Activated CD8-positive, alpha-beta memory T cell treated with anti-CD3 and anti-CD28 coated beads for 36 hours (primary cell): Measurements from ENCODE around the gene PLCB3. TPM values are rescaled to one million over a fixed set of nuclear protein-coding genes. Genes with fewer than 3 reads are reported as not detected.

Experiments
- CTCF ChIA-PET: fragments of 350-600 bp; sonication (Branson Sonifier 250); formaldehyde crosslinking; loops from one replicate; lab custom pipeline; 2021; ENCODE audit warnings: antibody characterized with exemption; lab: Charles Lee
- POLR2A ChIA-PET: fragments of 350-600 bp; sonication (Branson Sonifier 250); formaldehyde crosslinking; loops from one replicate; lab custom pipeline; 2021; ENCODE audit warnings: antibody characterized with exemption; lab: Charles Lee
- total RNA-seq, 2 experiments: library from RNA; stranded (reverse); gene quantifications; one replicate each; pipeline ENCODE4 v1.2.3, GENCODE V29; 2021

The PLCB3 gene
- total RNA-seq, 2 experiments from 2014 or later: 16.0 to 16.9 TPM

DNA sequence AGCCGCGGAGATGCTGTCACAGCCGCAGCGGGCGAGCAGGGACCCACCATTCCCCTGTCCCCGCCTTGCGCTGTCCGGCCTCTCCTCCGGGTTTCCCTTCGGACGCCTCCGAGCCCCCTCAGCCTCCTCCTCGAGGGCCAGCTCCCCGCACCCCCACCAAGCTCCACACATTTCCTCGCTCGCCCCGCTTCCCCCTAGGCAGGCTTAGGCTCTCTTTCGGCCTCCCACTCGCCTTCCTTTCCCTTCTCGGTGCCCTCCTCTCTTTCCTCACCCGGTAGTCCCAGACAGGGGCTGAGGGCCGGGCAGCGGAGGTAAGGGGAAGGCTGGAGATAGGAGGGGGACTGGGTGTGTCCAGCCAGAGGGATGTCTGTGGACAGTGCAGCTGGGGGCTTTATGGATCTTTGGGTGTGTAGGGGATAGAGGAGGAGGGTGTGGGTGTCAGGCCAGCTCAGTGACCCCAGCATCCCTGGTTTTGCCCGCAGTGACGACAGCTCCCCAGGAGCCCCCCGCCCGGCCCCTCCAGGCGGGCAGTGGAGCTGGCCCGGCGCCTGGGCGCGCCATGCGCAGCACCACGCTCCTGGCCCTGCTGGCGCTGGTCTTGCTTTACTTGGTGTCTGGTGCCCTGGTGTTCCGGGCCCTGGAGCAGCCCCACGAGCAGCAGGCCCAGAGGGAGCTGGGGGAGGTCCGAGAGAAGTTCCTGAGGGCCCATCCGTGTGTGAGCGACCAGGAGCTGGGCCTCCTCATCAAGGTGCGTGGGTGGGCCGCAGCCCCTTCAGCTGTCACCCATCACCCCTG is 41.3 kb downstream of the PLCB3 start:
- ChIA-PET CTCF (interaction anchor here (0.6 to 4.6 kb wide), 6 partner anchors 9 to 319 kb away, joined by 3 to 26 read pairs (median 3); no protein-coding TSS in a partner anchor), POLR2A (interaction anchor here (0.5 kb wide), 1 partner anchor 107 kb away, joined by 4 read pairs; the partner anchor contains the start of gene STIP1)

DNA sequence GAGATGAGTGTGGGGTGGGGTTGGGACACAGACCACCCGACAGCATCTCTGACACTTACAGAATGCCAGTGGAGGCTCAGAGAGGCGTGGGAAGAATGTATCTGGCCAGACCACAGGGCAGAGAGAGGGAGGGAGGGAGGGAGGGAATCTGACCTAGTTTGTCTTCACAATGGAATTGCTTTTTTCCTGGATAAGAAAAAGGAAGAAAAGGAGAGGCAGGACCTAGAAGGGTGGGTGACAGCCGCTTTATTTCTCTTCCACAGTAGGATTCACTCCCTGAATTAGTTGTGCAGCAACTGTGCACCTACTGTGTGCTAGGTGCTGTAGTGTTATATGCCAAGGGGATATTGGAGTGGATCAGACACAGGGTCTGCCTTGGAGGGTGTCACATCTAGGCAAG is 43.4 kb downstream of the PLCB3 start:
- CTCF ChIA-PET: no interaction called here
- POLR2A ChIA-PET: no interaction called here

DNA sequence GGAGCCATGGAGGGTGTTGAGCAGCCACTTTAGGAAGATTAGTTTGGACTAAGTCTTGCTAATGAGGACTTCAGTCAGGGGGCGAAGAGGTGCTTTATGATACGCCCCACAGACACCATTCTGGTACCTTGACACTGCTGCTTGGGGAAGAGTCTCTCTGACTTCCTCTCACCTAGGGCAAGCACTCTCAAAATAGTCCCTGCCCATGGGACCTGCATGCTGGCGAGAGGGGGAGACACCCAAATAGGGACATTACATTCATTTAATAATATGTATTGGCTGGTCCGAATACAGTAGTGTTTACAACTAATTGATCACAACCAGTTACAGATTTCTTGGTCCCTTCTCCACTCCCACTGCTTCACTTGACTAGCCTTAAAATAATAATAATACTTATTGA is 44.4 kb downstream of the PLCB3 start:
- CTCF ChIA-PET: interaction anchor here (0.6 kb wide), 1 partner anchor 8 kb away, joined by 3 read pairs; no protein-coding TSS in a partner anchor
- POLR2A ChIA-PET: no interaction called here

DNA sequence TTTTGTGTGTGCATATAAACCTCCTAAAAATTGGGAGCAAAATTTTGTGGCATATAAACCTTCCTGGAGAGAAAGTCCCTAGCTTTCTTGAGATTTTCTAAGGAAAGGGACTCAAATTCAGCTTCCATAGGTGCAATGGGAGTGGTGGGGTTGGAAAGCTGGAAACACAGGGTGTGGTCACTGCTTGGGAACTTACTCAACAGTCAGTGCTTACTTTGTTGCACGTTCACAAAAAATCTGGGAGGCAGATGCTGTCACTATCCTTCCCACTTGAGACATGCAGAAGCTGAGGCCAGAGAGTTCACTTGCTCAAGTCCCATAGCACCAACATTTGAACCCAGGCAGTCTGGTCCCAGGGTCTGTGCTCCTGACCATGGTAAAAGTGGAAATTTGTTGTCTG is 44.9 kb downstream of the PLCB3 start:
- CTCF ChIA-PET: interaction anchor here (0.6 kb wide), 1 partner anchor 1022 kb away, joined by 3 read pairs; no protein-coding TSS in a partner anchor
- POLR2A ChIA-PET: interaction anchor here (1.2 kb wide), 1 partner anchor 25 kb away, joined by 3 read pairs; no protein-coding TSS in a partner anchor

DNA sequence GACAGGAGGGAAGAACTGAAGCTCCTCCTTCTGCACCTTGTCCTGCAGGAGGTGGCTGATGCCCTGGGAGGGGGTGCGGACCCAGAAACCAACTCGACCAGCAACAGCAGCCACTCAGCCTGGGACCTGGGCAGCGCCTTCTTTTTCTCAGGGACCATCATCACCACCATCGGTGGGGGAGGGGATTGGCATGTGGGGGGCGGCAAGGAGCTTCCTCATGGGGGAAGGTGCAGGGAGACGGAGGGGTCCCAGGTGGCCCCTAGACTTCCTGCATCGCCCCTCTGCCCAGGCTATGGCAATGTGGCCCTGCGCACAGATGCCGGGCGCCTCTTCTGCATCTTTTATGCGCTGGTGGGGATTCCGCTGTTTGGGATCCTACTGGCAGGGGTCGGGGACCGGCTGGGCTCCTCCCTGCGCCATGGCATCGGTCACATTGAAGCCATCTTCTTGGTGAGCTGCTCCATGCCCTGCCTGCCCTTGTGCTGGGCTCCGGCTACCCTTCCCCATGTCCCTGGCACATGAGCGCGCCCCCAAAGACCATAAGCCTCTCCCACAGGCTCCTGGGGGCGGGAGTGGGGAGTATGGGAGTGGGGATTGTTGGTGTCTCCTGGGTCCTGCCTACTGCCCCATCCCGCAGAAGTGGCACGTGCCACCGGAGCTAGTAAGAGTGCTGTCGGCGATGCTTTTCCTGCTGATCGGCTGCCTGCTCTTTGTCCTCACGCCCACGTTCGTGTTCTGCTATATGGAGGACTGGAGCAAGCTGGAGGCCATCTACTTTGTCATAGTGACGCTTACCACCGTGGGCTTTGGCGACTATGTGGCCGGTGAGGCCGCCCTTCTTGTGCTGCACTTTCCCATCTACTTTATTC is 45.7 kb downstream of the PLCB3 start:
- CTCF ChIA-PET: interaction anchor here (0.6 to 1.0 kb wide), 2 partner anchors 16 to 1021 kb away, joined by 3 read pairs; no protein-coding TSS in a partner anchor
- POLR2A ChIA-PET: interaction anchor here (1.2 kb wide), 1 partner anchor 26 kb away, joined by 3 read pairs; no protein-coding TSS in a partner anchor

DNA sequence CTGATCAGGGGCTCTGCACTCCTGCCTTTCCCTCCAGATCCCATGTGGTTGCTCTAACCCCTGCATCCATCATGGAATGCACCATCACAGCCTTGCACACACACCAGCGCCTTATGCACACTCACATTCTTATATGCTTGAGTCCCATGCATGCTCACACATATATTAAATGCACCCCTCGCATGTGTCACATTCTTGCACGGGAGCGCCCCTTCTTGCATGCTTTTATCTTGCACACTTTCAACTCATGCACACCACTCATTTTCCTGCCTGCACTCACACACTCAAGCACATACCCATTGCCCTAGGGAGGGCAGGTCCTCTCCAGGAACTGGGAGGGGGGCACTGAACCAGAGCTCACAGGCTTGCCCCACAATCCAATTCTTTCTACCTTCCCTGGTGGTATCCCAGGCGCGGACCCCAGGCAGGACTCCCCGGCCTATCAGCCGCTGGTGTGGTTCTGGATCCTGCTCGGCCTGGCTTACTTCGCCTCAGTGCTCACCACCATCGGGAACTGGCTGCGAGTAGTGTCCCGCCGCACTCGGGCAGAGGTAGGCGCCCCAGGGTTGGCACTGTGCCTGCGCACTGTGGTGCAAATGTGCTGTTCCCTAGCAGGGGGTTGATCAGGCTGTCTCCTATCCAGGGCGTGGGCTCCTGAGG is 46.5 kb downstream of the PLCB3 start:
- ChIA-PET CTCF (interaction anchor here (1.0 kb wide), 1 partner anchor 15 kb away, joined by 3 read pairs; no protein-coding TSS in a partner anchor), POLR2A (no interaction called here)

DNA sequence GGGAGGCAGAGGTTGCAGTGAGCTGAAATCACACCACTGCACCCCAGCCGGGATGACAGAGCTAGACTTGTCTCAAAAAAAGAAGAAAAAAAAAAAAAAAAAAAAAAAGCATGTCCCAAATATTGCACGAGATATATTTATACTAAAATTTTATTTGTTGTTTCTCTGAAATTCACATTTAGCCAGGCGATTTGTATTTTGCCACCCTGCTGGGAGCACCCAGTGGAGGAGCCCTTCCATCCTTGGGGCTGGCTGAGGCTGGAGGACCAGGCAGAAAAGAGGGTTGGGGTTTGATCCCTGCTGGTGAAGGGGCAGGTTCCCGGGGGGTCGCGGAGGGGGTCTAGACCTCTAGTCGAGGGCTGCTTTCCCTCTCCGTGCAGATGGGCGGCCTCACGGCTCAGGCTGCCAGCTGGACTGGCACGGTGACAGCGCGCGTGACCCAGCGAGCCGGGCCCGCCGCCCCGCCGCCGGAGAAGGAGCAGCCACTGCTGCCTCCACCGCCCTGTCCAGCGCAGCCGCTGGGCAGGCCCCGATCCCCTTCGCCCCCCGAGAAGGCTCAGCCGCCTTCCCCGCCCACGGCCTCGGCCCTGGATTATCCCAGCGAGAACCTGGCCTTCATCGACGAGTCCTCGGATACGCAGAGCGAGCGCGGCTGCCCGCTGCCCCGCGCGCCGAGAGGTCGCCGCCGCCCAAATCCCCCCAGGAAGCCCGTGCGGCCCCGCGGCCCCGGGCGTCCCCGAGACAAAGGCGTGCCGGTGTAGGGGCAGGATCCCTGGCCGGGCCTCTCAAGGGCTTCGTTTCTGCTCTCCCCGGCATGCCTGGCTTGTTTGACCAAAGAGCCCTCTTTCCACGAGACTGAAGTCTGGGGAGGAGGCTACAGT is 47.9 kb downstream of the PLCB3 start:
- ChIA-PET CTCF (interaction anchor here (0.6 kb wide), 1 partner anchor 31 kb away, joined by 3 read pairs; no protein-coding TSS in a partner anchor), POLR2A (no interaction called here)

DNA sequence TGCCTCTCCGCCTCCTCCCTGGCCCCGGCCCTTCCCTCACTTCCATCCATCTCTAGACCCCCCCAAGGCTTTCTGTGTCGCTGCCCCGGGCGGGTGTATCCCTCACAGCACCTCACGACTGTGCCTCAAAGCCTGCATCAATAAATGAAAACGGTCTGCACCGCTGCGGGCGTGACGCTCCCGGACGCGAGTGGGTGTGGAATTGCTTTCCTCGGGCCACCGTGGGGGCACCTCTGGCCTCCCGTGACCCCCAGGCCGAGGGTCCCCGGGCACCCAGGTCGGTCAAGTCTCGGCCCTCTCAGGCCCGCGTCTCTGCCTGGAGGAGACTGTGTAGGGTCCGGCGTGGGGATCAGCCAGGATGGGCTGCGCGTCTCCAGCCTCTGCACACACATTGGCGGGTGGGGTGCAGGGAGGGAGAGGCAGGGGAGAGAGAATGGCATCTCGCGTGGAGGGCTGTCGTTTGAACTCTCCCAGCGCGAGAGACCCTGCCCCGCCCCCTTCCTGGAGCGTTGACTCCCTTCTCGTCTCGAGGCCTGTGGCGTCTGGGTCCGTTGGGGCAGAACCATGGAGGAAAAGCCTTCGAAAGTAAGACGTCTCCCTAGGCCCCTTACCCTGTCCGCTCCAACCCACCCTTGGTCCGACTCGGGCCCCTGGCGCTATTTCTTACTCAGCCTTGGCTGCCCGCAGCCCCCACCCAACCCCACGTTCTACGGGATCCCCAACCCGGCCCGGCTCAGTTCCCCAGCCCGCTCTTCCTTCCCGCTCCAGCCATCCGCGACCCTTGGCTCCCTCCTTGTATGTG is 48.7 kb downstream of the PLCB3 start, which contains the start of gene CATSPERZ:
CATSPERZ (plus strand) TSS at position 512 of the 802 bp plus-strand sequence; CDS start at position 565, 53 bp downstream.
- CTCF ChIA-PET: interaction anchor here (0.8 to 6.3 kb wide), 20 partner anchors 10 to 300 kb away, joined by 3 to 61 read pairs (median 5); partner anchors contain the start of genes BAD, GPR137, PLCB3 and PPP1R14B
- POLR2A ChIA-PET: interaction anchor here (1.2 kb wide), 1 partner anchor 15 kb away, joined by 4 read pairs; the partner anchor contains the start of gene BAD

DNA sequence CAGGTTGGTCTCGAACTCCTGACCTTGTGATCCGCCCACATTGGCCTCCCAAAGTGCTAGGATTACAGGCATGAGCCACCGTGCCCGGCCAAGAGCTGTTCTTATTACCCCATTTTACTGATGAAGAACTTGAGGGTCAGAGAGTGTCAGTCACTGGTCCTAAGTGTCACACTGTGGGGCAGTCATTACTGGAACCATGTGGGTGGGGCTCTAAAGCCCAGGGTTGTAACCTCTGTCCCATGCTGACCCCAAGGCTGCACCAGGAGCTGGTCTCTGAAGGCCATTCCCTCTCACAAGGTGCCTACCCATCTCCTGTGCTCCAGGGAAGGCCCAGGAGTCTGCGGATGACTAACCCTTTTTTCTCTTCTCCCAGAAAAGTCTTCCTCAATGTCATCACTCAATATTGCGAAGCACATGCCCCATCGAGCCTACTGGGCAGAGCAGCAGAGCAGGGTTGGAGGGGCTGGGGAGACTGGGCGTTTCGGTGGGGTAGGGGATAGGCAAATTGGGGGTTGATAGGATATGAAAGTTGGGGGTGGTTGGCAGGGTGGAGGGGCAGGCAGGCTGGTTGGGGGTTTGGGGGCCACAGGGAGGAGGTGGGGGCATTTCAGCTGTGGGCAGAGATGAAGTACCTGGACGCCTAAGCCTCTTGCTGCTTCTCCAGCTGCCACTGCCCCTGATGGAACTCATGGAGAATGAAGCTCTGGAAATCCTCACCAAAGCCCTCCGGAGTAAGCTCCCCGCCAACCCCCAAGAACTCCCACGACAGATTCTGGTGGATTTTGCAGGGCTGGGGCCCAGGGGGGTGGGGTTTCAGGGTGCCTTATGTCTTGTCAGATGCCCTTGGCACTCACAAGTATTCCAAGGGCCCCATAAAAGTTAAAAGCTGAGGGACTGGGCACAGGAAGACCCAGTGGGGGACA is 52.0 kb downstream of the PLCB3 start:
- POLR2A ChIA-PET: interaction anchor here (0.5 to 2.3 kb wide), 9 partner anchors 14 to 96 kb away, joined by 3 to 16 read pairs (median 4); partner anchors contain the start of genes CCDC88B, FERMT3, FKBP2 and GPR137
- CTCF ChIA-PET: interaction anchor here (0.5 to 6.3 kb wide), 23 partner anchors 8 to 142 kb away, joined by 3 to 61 read pairs (median 5); partner anchors contain the start of genes BAD, CCDC88B, DNAJC4 and FERMT3

DNA sequence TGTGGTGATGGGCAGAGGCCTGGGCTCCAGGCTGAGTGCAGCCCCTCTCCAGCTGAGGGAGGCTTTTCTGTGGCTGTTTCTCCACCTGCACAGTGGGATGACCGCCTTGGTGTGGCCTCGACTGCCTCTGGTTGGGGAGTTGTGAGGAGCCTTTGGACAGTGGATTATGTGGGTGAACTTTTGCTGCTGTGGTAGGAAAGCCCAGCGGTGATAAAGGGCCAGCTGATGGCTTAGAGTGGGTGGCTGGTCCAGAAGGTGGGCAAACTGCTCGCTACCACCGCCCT is 52.6 kb downstream of the PLCB3 start:
- POLR2A ChIA-PET: interaction anchor here (0.7 to 2.3 kb wide), 10 partner anchors 13 to 119 kb away, joined by 3 to 16 read pairs (median 4); partner anchors contain the start of genes BAD, FERMT3, GPR137 and PPP1R14B
- CTCF ChIA-PET: interaction anchor here (0.7 to 6.3 kb wide), 21 partner anchors 12 to 142 kb away, joined by 3 to 61 read pairs (median 5); partner anchors contain the start of genes BAD, CCDC88B, DNAJC4 and FERMT3

DNA sequence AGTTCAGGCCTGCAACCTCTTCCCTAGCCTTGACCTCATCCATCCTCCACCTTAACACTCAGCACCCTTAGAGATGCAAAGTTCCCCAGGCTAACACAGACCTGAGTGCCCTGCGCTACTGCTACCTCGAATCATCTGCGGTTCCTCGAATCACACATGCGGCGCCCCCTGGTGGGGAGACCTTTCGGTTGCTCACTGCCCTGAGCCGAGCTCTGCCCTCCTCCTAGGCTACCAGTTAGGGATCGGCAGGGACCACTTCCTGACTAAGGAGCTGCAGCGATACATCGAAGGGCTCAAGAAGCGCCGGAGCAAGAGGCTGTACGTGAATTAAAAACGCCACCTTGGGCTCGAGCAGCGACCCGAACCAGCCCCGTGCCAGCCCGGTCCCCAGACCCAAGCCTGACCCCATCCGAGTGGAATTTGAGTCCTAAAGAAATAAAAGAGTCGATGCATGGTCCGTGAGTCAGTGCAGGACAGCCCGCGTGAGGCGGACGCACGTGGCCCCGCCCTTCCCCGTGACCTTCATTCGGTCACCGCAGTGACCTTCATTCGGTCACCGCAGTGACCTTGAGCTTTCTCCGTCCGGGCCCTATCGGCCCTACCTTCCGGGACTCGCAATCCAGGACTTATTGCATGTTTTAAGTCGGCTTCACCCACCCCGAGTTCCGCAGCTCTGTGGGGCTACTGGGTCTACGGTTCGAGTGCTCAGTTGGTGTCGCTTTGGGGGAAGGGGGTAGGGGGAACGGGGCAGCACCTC is 53.2 kb downstream of the PLCB3 start:
- ChIA-PET POLR2A (interaction anchor here (0.6 to 2.3 kb wide), 14 partner anchors 13 to 120 kb away, joined by 3 to 16 read pairs (median 4); partner anchors contain the start of genes BAD, FERMT3, GPR137 and PPP1R14B), CTCF (interaction anchor here (0.6 to 6.3 kb wide), 26 partner anchors 13 to 143 kb away, joined by 3 to 61 read pairs (median 4); partner anchors contain the start of genes BAD, CCDC88B, DNAJC4 and FERMT3)

DNA sequence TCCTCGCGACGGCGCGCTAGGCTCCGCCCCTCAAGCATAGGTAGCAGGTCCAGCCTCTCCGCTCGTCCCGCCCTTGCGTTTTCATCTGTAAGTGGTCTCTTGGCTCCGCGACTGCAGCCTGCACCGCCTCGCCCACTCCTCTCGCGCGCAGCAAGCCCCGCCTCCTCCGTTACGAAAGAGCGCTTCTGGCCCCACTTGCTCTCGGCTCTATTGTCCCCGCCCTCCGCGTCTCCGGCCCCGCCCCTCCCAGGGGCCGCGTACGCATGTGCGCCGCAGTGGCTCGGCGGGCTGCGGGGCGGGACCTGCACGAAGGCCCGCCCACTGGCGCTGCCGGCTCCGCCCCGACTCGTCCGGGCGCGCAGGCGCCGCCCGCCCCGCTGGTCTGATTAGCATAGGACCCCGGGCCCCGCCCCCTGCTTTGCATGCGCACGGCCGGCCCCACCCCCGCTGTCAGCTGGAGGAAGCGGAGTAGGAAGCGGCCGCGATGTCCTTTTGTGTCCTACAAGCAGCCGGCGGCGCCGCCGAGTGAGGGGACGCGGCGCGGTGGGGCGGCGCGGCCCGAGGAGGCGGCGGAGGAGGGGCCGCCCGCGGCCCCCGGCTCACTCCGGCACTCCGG is 53.9 kb downstream of the PLCB3 start, which contains the start of gene ESRRA:
ESRRA (plus strand) TSS at position 450 of the 616 bp plus-strand sequence. CDS start 1,656 bp downstream, outside the sequence.
- POLR2A ChIA-PET: interaction anchor here (0.6 to 2.3 kb wide), 9 partner anchors 12 to 120 kb away, joined by 3 to 16 read pairs (median 6); partner anchors contain the start of genes FERMT3, PPP1R14B, PRDX5 and TRMT112
- CTCF ChIA-PET: interaction anchor here (0.9 to 6.3 kb wide), 17 partner anchors 12 to 139 kb away, joined by 3 to 61 read pairs (median 8); partner anchors contain the start of genes BAD, CCDC88B, DNAJC4 and FERMT3
